HuH-7 (cell line): Measurements from ENCODE around the gene GIGYF2.
"Not testable (repeated sequence)": the region's sequence is repeated elsewhere in the genome, so short reads cannot be mapped to it uniquely, and the experiment has no call there.

Source experiments
- DNase-seq: peaks from one replicate; pipeline ENCODE4 v3.0.0; 2011; ENCODE audit warnings: low spot score

The GIGYF2 gene

DNA sequence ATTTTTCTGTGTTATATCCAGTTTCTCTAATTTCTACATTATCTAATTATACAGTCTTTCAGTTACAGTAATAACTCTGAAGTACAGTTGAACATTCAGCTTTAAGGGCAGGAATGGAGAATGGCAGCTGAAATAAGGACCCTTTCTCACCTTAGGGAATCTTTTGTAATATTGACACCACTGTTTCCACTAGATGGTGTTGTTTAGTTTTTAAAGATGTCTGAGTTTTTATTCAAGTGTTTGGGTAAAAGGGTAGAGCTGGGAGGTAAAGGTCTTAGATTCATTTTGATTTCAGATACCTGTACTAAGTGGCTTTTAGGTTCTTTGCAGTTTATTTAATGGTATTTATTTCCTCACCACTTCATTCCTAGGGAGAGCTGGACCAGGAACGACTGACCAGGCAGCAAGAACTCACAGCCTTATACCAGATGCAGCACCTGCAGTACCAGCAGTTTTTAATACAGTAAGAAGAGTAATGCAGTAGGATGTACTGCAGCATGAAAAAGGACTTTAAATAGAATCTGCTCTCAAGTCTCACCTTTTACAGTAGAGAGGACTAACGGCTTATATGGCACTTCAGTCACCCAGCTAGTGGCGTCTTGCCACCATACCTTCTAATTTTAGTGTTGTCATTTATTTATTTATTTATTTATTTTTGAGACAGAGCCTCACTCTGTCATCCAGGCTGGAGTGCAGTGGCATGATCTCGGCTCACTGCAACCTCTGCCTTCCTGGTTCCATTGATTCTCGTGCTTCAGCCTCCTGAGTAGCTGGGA lies 112.4 kb downstream of the GIGYF2 start:
- no peak for DNase-seq

GRCh38 chr2:232810444-232810843 lies 113.3 kb downstream of the GIGYF2 start:
- DNase-seq, result no peak

- DNase-seq, result no peak
Observed at GRCh38 chr2:232815569-232815968, 118.4 kb downstream of the GIGYF2 start.

DNA sequence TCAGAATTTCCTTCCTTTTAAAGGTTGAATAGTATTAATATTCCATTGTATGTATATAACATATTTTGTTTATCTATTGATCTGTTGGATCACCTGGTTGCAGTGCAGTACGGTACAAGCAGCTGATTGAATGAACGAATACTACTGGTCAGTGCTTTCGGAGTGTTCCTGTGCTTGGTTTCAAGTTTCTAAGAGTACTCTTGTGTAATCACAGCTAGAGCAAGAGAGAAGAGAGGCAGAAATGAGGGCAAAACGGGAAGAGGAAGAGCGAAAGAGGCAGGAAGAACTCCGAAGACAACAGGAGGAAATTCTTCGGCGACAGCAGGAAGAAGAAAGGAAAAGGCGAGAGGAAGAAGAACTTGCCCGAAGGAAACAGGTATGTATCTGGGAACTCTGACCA lies 119.5 kb downstream of the GIGYF2 start:
- DNase-seq, result no peak

GRCh38 chr2:232817756-232818155 lies 120.6 kb downstream of the GIGYF2 start:
- no peak for DNase-seq

GRCh38 chr2:232829988-232830387 lies 132.9 kb downstream of the GIGYF2 start:
- DNase-seq, result no peak

- DNase-seq, result no peak
Observed at GRCh38 chr2:232831496-232831895, 134.4 kb downstream of the GIGYF2 start.

DNA sequence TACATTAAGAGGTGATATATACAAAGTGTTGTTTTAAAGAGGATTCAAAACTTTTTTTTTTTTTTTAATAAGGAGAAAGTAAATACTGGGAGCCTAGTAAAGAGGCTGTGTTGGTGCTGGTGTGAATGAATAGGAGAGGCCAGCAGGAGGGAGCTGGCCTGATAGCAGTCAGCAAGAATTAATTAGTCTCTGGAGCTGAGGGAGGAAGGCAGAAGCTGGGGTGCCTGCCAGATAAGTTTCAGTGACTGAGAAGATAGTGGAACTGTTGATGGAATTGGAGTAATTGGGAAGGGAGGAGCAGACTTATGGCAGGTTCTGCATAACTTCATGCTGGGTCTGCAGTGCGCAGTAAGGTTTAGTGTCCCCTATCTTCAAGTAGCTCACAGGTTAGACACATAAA lies 136.7 kb downstream of the GIGYF2 start:
- no peak for DNase-seq

- no peak for DNase-seq
Observed at GRCh38 chr2:232835687-232836208, 138.6 kb downstream of the GIGYF2 start.

DNA sequence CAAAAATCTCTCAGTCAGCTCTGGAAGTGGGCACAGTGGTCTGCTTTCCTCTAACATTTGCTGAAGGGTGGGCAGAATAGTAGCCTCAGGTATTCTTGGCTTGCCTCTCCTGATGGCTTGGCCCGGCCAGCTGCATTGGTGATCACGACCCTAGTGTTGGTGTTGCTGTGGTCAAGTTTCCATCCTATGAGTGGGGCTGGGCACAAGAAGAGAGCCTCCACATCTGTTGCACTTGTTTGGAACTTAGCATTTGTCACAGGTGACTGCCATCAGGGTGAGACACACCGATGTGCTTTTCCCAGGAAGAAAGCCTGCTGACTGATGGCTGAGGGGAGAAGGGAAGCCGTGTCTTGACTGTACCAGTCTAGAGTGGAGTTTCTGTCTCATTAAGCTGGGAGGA lies 139.8 kb downstream of the GIGYF2 start:
- no peak for DNase-seq

- DNase-seq, result no peak
Observed at GRCh38 chr2:232838406-232838874, 141.3 kb downstream of the GIGYF2 start.

- no peak for DNase-seq
Observed at GRCh38 chr2:232839411-232840079, 142.4 kb downstream of the GIGYF2 start.

DNA sequence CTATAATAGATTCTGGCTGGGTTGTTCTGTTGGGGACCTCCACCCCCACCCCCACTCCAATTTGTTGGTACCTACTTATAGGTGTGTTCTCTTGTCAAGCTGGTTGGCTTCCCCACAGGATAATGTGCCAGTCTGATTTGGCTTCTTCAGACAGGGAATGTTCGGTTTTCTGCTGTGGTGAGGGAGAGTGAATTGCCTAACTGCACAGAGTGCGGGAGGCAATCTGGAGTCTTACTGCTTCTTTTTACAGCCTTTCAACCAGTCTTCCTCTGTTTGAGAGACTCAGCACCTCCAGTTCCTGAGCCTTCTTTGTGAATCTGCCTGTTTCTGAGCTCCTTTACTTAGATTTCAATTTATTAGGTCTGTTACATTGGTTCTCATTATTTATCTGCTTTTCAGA lies 145.6 kb downstream of the GIGYF2 start:
- no peak for DNase-seq

DNA sequence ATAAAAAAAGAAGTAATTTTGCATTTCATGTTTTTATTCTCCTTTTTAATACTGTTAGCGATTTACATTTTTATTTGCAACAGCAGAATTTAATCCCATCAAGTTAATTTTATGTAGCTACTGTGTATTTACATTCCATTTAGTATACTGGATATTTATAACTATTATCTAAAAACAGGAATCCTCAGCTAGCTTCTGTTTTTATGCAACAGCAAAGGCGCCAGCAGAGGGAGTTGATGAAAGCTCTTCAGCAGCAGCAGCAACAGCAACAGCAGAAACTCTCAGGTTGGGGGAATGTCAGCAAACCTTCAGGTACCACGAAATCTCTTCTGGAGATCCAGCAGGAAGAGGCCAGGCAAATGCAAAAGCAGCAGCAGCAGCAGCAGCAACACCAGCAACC lies 146.7 kb downstream of the GIGYF2 start:
- no peak for DNase-seq

DNA sequence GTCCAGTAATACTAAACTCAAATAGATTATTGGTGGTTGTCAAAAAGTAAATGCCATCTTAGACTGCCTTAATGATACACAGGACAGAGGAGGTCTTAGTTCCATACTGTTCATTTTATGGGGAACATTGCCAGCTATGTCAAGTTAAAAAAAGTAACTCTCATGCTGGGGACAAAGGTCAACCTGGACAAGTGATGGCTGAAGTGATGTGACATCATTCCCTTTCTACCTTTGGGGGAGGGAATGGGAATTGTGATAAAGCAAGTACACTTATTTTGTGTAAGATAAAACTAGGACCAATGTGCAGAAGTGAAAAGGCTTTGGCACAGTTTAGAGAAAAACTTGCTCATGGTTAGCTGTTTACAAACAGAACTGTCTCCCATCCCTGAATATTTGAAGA lies 148.9 kb downstream of the GIGYF2 start:
- no peak for DNase-seq

DNA sequence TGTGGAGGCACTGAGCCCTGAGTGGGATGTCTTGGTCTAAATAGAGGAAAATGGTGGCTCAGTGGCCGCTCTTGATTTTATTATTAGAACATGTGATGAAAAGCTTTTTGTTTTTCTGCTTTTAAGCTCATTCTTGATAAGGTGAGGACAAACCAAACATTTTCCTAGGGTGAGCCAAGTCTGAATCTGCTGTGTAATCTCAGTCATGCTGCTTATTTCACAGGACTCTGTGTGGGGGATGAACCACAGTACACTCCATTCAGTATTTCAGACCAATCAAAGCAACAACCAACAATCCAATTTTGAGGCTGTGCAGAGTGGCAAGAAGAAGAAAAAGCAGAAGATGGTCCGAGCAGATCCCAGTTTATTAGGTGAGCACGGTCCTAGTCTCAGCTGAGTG lies 152.9 kb downstream of the GIGYF2 start:
- no peak for DNase-seq

DNA sequence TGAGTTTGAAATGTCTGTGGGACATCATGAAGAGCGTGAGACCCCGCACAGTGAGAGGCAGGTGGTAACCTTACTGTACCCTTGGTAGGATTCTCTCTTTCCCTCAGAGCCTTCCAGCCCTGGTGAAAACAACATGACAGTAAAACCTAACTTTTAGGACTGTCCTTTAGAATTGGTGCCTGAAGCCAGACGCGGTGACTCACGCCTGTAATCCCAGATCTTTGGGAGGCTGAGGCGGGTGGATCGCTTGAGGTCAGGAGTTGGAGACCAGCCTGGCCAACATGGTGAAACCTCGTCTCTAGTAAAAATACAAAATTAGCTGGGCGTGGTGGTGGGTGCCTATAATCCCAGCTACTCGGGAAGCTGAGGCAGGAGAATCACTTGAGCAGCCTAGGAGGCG lies 154.9 kb downstream of the GIGYF2 start:
- DNase-seq, result not testable (repeated sequence)

DNA sequence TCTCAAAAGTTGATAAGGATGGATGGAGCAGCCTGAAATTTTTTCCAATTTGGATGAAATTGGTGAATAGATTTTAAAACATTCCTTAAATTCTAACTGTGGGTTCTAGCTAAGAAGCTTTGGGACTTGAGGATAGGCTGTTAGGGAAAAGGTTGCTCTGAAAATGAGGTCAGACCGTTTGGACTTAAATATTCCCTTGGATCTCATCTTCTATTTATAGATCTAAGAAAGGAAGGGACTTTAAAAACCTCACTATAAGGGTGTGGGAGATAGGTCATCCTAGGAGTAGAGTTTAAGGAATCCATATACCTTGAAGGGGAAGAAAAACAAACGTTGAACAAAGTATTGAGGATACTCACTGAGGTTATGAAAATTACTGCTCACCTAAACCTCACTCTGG lies 155.5 kb downstream of the GIGYF2 start:
- no peak for DNase-seq

GRCh38 chr2:232854082-232854481 lies 157.0 kb downstream of the GIGYF2 start:
- DNase-seq, result no peak

DNA sequence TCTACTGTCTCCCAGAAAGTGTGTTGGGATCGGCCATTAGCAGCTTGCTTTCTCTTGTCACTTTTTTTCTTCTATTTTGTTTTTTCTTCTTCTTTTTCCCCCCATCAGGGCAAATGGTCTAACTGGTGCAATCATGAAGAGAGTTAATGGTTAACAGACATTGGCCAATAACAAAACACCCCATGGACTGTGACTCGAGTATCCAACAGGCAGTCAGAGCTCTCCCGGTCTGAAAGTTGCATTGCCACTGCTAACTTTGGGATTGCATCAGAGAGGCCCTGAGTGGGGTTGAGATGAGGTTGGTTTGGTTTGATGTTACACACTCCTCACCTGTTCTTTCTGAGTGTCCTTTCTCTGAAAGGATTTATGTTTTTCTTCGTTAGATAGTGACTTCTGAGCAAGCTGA lies 160.0 kb downstream of the GIGYF2 start:
- peak; percentile 76 for DNase-seq

- no peak for DNase-seq
Observed at GRCh38 chr2:232859385-232859916, 162.3 kb downstream of the GIGYF2 start.

DNA sequence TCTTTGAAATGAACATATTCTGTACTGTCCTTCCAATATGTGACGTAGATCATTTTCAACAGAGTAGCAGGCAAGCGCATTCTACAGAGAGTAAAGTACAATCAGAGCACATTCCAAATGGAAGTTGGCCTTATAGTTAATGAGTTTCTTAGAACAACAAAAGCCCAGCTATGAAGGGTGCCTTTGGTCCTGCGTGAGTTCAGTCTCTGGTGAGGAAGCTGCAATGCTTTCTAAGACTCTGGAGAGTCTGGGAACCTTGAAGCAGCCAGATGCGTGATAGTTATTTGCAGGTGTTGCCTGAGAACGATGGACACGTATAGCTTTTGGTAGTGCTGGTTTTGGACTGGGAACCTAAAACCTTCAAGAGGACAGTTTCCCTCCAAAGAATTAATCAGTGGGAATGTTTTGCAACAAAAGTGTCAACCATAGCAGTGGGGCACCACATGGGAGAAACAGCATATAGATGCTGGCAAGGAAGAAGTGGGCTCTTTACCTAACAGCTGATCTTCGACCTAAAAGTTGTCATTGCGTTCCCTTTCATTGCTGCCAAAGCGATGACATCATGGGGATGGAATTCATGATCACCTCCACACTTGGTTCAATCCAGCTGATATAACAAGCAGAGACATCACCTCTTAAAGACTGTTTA lies 163.6 kb downstream of the GIGYF2 start:
- no peak for DNase-seq

DNA sequence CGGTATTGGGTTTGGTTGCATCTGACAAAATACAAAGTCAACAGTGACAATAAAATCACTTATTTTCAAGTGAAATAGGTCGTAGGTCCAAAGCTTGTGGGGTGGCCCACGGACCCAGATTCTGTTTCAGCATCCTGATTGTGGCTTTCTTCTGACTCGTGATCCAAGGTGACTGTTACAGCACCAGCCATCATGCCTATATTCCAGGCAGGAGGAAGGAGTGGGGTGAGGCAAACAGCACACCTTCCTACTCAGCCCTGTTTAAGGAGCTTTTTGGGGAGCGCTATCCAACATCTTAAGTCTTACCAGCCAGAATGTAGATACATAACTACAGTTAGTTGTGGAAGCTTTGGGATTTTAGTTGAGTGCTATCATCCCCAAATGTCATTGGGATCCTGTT lies 164.2 kb downstream of the GIGYF2 start:
- no peak for DNase-seq
